ENCODE measurements around the gene SLC35A2. TPM values are rescaled to one million over a fixed set of nuclear protein-coding genes. Genes with fewer than 3 reads are reported as not detected.
A peak's percentile ranks its signal among the peaks of the same experiment; 100 is the strongest.

SLC35A2 gene
- total RNA-seq, 1 experiment from 2014 or later, result 61.4 TPM

DNA sequence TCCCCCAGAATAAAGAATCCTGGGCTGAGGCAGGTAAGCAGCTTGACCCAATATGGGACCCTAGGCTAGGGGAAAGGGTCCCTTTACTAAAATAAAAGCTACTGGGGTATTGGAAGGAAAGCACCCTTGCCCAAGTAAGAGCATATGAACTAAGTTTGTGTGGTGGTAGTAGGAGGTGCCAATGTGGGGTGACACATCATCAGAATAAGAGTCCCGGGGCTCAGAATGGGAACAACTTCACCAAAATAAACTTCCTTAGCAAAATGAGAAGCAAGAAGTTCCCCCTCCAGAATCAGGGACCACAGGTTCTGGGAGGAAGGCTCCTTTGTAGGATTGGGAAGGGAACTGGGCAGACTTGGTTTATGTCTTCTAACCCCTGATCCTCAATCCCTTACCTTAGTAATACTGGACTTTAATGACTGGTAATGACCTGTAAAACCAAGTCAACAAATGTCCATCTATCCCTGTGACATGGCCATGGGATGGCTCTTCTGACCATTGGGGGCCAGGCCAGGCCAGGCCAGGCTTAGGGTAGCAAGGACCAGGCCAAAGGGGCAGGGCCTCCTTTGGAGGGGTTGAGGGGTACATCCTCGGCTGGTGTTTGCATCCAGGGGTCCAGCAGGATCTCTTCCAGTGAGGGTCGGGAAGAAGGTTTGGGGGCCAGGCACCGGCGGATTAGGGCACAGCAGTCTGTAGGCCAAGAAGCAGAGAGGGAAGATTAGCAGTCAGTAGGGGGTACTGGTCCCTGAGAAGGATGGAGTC, 2.3 kb upstream of the SLC35A2 start:
- ChIA-PET CTCF (no interaction called here), POLR2A (no interaction called here)
- peaks cover 10% of the 10 kb centered on the region; the same call in 1 of the 2 replicates for H3K4me1 ChIP-seq
- no peak overlapping the region for H3K4me3 ChIP-seq (ENCODE audit: low read depth, low read length)
- intact Hi-C loops (cut with micrococcal nuclease; ENCODE audit: unreplicated experiment), result loop anchor here (2.0 kb wide), 1 partner anchor 59 kb away; no protein-coding TSS in a partner anchor
- no TSS peak for BruUV-seq (replicated peaks)
- TF ChIP-seq, protein P1, sequence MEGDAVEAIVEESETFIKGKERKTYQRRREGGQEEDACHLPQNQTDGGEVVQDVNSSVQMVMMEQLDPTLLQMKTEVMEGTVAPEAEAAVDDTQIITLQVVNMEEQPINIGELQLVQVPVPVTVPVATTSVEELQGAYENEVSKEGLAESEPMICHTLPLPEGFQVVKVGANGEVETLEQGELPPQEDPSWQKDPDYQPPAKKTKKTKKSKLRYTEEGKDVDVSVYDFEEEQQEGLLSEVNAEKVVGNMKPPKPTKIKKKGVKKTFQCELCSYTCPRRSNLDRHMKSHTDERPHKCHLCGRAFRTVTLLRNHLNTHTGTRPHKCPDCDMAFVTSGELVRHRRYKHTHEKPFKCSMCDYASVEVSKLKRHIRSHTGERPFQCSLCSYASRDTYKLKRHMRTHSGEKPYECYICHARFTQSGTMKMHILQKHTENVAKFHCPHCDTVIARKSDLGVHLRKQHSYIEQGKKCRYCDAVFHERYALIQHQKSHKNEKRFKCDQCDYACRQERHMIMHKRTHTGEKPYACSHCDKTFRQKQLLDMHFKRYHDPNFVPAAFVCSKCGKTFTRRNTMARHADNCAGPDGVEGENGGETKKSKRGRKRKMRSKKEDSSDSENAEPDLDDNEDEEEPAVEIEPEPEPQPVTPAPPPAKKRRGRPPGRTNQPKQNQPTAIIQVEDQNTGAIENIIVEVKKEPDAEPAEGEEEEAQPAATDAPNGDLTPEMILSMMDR (IDR thresholded peaks at IDR 0.05; ENCODE audit: insufficient read depth in 1 of 2, low read depth in 1 of 2, low read length in 1 of 2, severe bottlenecking in 1 of 2, unreplicated experiment in 1 of 2), result no peak
- Mint-ChIP-seq H3K9me3 (ENCODE audit: unreplicated experiment) (no peaks in the 10 kb centered on the region), H3K27me3 (ENCODE audit: insufficient read depth, unreplicated experiment) (no peaks in the 10 kb centered on the region), H3K36me3 (ENCODE audit: insufficient read depth, unreplicated experiment) (peaks cover 49% of the 10 kb centered on the region), H3K4me1 (ENCODE audit: low read depth, unreplicated experiment) (peaks cover 34% of the 10 kb centered on the region), H3K27ac (ENCODE audit: unreplicated experiment) (no peak overlapping the region), H3K4me3 (ENCODE audit: unreplicated experiment) (no peak overlapping the region)
- H3K27me3 ChIP-seq (replicated peaks; ENCODE audit: control insufficient read depth, insufficient read depth, low read length), result no peaks in the 10 kb centered on the region
- H3K9me3 ChIP-seq, result no peaks in the 10 kb centered on the region
- no peak for DNase-seq
- no peaks in the 10 kb centered on the region; the same call in 1 of the 2 replicates for H3K36me3 ChIP-seq (ENCODE audit: control insufficient read depth, insufficient read depth, low read length)

DNA sequence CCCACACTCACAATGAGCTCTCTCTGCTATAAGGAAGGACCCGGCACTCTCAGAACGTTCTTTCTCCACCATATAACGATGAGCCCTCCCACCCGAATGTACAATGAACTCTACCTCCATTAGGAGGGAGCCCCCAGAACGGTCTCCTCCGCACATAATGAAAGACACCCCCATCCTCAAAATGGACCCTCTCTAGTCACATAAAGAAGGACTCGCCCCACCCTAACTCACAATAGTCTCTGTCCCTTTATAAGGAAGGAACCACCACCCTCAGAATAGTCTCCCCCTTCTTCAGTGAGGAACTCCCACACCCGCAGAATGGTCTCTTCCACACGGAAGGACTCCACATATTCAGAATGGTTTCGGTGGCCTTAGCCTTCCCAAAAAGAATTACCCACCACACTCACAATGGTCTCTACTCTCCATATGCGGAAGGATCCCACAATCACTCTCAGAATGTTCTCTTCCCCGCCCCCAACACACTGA, 477 bp downstream of the SLC35A2 start:
- intact Hi-C loops (cut with micrococcal nuclease; ENCODE audit: unreplicated experiment), result no loop called here
- peaks cover 21% of the 10 kb centered on the region for H3K4me1 Mint-ChIP-seq (ENCODE audit: low read depth, unreplicated experiment)
- Histone ChIP-seq H3K4me3 (ENCODE audit: low read depth, low read length) (peak overlapping the region; percentile 87), H3K9me3 (no peaks in the 10 kb centered on the region), H3K36me3 (ENCODE audit: control insufficient read depth, insufficient read depth, low read length) (no peaks in the 10 kb centered on the region; the same call in 1 of the 2 replicates), H3K27me3 (replicated peaks; ENCODE audit: control insufficient read depth, insufficient read depth, low read length) (no peaks in the 10 kb centered on the region), H3K4me1 (0 out of 2 replicates have a peak, but pooled peaks cover 7% of the 10 kb centered on the region)
- peak overlapping the region; percentile 95 for H3K4me3 Mint-ChIP-seq (ENCODE audit: unreplicated experiment)
- BruUV-seq (replicated peaks), result no TSS peak
- ChIA-PET POLR2A (interaction anchor here (1.3 to 1.6 kb wide), 3 partner anchors 13 to 235 kb away, joined by 5 to 24 read pairs (median 9); partner anchors contain the start of genes HDAC6, PQBP1 and TIMM17B), CTCF (interaction anchor here (1.2 to 1.5 kb wide), 3 partner anchors 13 to 105 kb away, joined by 3 to 4 read pairs (median 4); partner anchors contain the start of genes PQBP1 and TIMM17B)
- H3K27ac Mint-ChIP-seq (ENCODE audit: unreplicated experiment), result peak overlapping the region; percentile 100
- H3K27me3 Mint-ChIP-seq (ENCODE audit: insufficient read depth, unreplicated experiment), result no peaks in the 10 kb centered on the region
- no peaks in the 10 kb centered on the region for H3K9me3 Mint-ChIP-seq (ENCODE audit: unreplicated experiment)
- TF ChIP-seq, protein P1 (IDR thresholded peaks at IDR 0.05; ENCODE audit: insufficient read depth in 1 of 2, low read depth in 1 of 2, low read length in 1 of 2, severe bottlenecking in 1 of 2, unreplicated experiment in 1 of 2), result no peak
- peaks cover 32% of the 10 kb centered on the region for H3K36me3 Mint-ChIP-seq (ENCODE audit: insufficient read depth, unreplicated experiment)
- DNase-seq, result no peak

DNA sequence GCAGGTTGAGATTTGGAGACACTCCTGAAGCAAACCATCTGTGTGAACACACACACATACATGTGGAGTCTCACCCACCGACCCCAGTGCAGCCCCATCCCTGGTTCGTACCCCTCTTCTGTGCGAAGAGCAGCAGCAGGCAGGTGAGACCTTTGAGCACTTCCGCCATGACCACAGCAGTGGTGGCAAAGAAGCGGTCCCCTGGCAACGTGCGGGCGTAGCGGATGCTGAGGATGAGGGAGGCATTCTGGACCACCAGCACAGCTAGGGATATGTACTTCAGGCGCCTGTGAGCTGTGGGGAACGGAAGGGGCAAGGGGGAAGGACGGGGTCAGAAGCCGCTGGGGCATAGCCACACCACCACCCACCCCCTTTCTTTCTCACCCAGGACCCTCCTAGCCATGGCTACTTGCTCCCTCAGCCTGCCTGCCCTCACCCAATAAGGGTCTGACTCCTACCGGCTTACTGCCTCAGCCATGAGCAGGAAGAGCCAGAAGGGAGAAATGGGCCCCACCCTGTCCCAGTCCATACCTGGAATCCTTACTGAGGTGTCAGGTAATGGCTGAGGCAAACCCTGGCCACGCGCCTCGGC, 1.6 kb downstream of the SLC35A2 start:
- no peak overlapping the region for H3K4me3 Mint-ChIP-seq (ENCODE audit: unreplicated experiment)
- intact Hi-C loops (cut with micrococcal nuclease; ENCODE audit: unreplicated experiment), result no loop called here
- CTCF ChIA-PET, result no interaction called here
- H3K9me3 Mint-ChIP-seq (ENCODE audit: unreplicated experiment), result no peaks in the 10 kb centered on the region
- Histone ChIP-seq H3K4me1 (0 out of 2 replicates have a peak, but pooled peaks cover 7% of the 10 kb centered on the region), H3K9me3 (no peaks in the 10 kb centered on the region), H3K4me3 (ENCODE audit: low read depth, low read length) (no peak overlapping the region), H3K36me3 (ENCODE audit: control insufficient read depth, insufficient read depth, low read length) (no peaks in the 10 kb centered on the region; the same call in 1 of the 2 replicates), H3K27me3 (replicated peaks; ENCODE audit: control insufficient read depth, insufficient read depth, low read length) (no peaks in the 10 kb centered on the region)
- peaks cover 21% of the 10 kb centered on the region for H3K4me1 Mint-ChIP-seq (ENCODE audit: low read depth, unreplicated experiment)
- H3K36me3 Mint-ChIP-seq (ENCODE audit: insufficient read depth, unreplicated experiment), result peaks cover 40% of the 10 kb centered on the region
- BruUV-seq (replicated peaks), result no TSS peak
- no peaks in the 10 kb centered on the region for H3K27me3 Mint-ChIP-seq (ENCODE audit: insufficient read depth, unreplicated experiment)
- H3K27ac Mint-ChIP-seq (ENCODE audit: unreplicated experiment), result no peak overlapping the region
- TF ChIP-seq, protein P1 (IDR thresholded peaks at IDR 0.05; ENCODE audit: insufficient read depth in 1 of 2, low read depth in 1 of 2, low read length in 1 of 2, severe bottlenecking in 1 of 2, unreplicated experiment in 1 of 2), result no peak
- no peak for DNase-seq
- POLR2A ChIA-PET, result interaction anchor here (0.6 kb wide), 1 partner anchor 28 kb away, joined by 3 read pairs; no protein-coding TSS in a partner anchor

All from Caco-2 (cell line).